CD4-positive, CD25-positive, alpha-beta regulatory T cell (primary cell): Measurements from ENCODE around the gene CTTNBP2NL. TPM values are rescaled to one million over a fixed set of nuclear protein-coding genes. Genes with fewer than 3 reads are reported as not detected.
A peak's percentile ranks its signal among the peaks of the same experiment; 100 is the strongest.
"Not testable (repeated sequence)": the region's sequence is repeated elsewhere in the genome, so short reads cannot be mapped to it uniquely, and the experiment has no call there.

ENCODE experiments used
- ATAC-seq, 2 donors: fragments of 150-1000 bp; cut with Tn5 transposase; one replicate each; pipeline ENCODE4 v1.10.0; 2021; ENCODE audit warnings: low read depth in 2 of 2, moderate number of reproducible peaks in 2 of 2, moderate library complexity in 1 of 2
- DNase-seq, 3 donors: peaks; one replicate each; pipeline versions ENCODE4 v3.0.0 to v3.0.0-alpha.2; 2012 to 2022; ENCODE audit warnings: mixed read lengths in 1 of 3
- H3K27ac ChIP-seq: one replicate; pipeline ENCODE4 v1.7.0; 2013; ENCODE audit warnings: mild to moderate bottlenecking, low read length; ENCODE audit not compliant: insufficient read depth, poor library complexity, severe bottlenecking
- H3K27me3 ChIP-seq: one replicate; pipeline ENCODE4 v1.7.0; 2013; ENCODE audit warnings: low read length; ENCODE audit not compliant: control insufficient read depth, insufficient read depth
- H3K36me3 ChIP-seq: one replicate; pipeline ENCODE4 v1.7.0; 2013; ENCODE audit warnings: mild to moderate bottlenecking, low read length, moderate library complexity; ENCODE audit not compliant: control insufficient read depth, insufficient read depth
- H3K4me1 ChIP-seq: 2 replicates; pipeline ENCODE4 v1.7.0; 2013; ENCODE audit warnings: mild to moderate bottlenecking, low read length; ENCODE audit not compliant: insufficient read depth, control insufficient read depth, poor library complexity, severe bottlenecking
- H3K4me3 ChIP-seq: one replicate; pipeline ENCODE4 v1.7.0; 2013; ENCODE audit warnings: low read depth, mild to moderate bottlenecking, low read length, moderate library complexity
- H3K9me3 ChIP-seq, 2 experiments: 1 replicate in 1 of 2; 2 replicates in 1 of 2; pipeline ENCODE4 v1.7.0; 2013; ENCODE audit warnings: low read length in 2 of 2, mild to moderate bottlenecking in 1 of 2, moderate library complexity in 1 of 2; ENCODE audit not compliant: control insufficient read depth in 2 of 2
- H3K27ac Mint-ChIP-seq, 3 donors: one replicate each; pipeline ENCODE4 v1.8.0; 2020 to 2022; ENCODE audit warnings: mild to moderate bottlenecking in 3 of 3, mixed read lengths in 3 of 3, moderate library complexity in 2 of 3
- H3K27me3 Mint-ChIP-seq: one replicate; pipeline ENCODE4 v1.8.0; 2022; ENCODE audit warnings: mild to moderate bottlenecking, mixed read lengths
- H3K36me3 Mint-ChIP-seq: one replicate; pipeline ENCODE4 v1.8.0; 2020; ENCODE audit warnings: mixed read lengths
- H3K4me1 Mint-ChIP-seq, 4 donors: one replicate each; pipeline ENCODE4 v1.8.0; 2020 to 2022; ENCODE audit warnings: mixed read lengths in 4 of 4, mild to moderate bottlenecking in 1 of 4
- H3K4me3 Mint-ChIP-seq, 4 donors: one replicate each; pipeline ENCODE4 v1.8.0; 2020 to 2022; ENCODE audit warnings: mild to moderate bottlenecking in 4 of 4, mixed read lengths in 4 of 4, moderate library complexity in 3 of 4
- H3K9me3 Mint-ChIP-seq, 7 donors: one replicate each; pipeline ENCODE4 v1.8.0; 2020 to 2022; ENCODE audit warnings: mixed read lengths in 7 of 7, mild to moderate bottlenecking in 3 of 7, moderate library complexity in 2 of 7
- polyA plus RNA-seq, 4 donors: library from polyadenylated mRNA; unstranded; fragments of 300-500 nt; fragmentation: Illumina TruSeq; gene quantifications; one replicate each; pipeline ENCODE4 v1.2.3, GENCODE V29; 2021
- total RNA-seq: library from RNA; stranded (reverse); gene quantifications from one replicate; pipeline ENCODE4 v1.2.3, GENCODE V29; 2022

The CTTNBP2NL gene
- total and polyA plus RNA-seq, 5 donors from 2014 or later = 0.72 to 7.4 (median 1.1) TPM

- no peaks in the 10 kb centered on the region for H3K9me3 ChIP-seq
- H3K27ac Mint-ChIP-seq = no peak overlapping the region
Measured at GRCh38 chr1:112458756-112459155, 62.7 kb downstream of the CTTNBP2NL start.

GRCh38 chr1:112460615-112461014 is 64.6 kb downstream of the CTTNBP2NL start:
- no peak for DNase-seq
- Mint-ChIP-seq H3K4me3 (no peak overlapping the region), H3K27me3 (no peaks in the 10 kb centered on the region), H3K4me1 (peaks cover 0 to 1% (median 0%) of the 10 kb centered on the region in 4 donors), H3K36me3 (no peaks in the 10 kb centered on the region), H3K27ac (no peak overlapping the region), H3K9me3 (no peaks in the 10 kb centered on the region)
- Histone ChIP-seq H3K4me1 (no peaks in the 10 kb centered on the region), H3K27me3 (no peaks in the 10 kb centered on the region), H3K4me3 (no peak overlapping the region), H3K27ac (no peak overlapping the region), H3K36me3 (no peaks in the 10 kb centered on the region), H3K9me3 (no peaks in the 10 kb centered on the region)
- no peak for ATAC-seq

More at GRCh38 chr1:112458756-112459155, 62.7 kb downstream of the CTTNBP2NL start:
- DNase-seq = no peak
- peaks cover 4% of the 10 kb centered on the region for H3K36me3 Mint-ChIP-seq
- H3K9me3 Mint-ChIP-seq = peaks cover 0 to 1% (median 0%) of the 10 kb centered on the region in 7 donors
- no peak overlapping the region for H3K4me3 Mint-ChIP-seq
- no peaks in the 10 kb centered on the region for H3K4me1 ChIP-seq
- H3K4me1 Mint-ChIP-seq = no peaks in the 10 kb centered on the region
- H3K36me3 ChIP-seq = no peaks in the 10 kb centered on the region
- no peaks in the 10 kb centered on the region for H3K27me3 Mint-ChIP-seq
- H3K4me3 ChIP-seq = no peak overlapping the region
- H3K27ac ChIP-seq = no peak overlapping the region
- H3K27me3 ChIP-seq = no peaks in the 10 kb centered on the region
- ATAC-seq = no peak

- no peaks in the 10 kb centered on the region for H3K27me3 ChIP-seq
- no peak overlapping the region for H3K27ac ChIP-seq
- DNase-seq (no peak), ATAC-seq (no peak)
- no peak overlapping the region for H3K4me3 ChIP-seq
- Mint-ChIP-seq H3K9me3 (no peaks in the 10 kb centered on the region), H3K4me1 (peaks cover 0 to 9% (median 3%) of the 10 kb centered on the region in 4 donors), H3K27me3 (no peaks in the 10 kb centered on the region), H3K27ac (no peak overlapping the region), H3K4me3 (no peak overlapping the region), H3K36me3 (no peaks in the 10 kb centered on the region)
- peaks cover 6% of the 10 kb centered on the region for H3K4me1 ChIP-seq
- H3K9me3 ChIP-seq = no peaks in the 10 kb centered on the region
- H3K36me3 ChIP-seq = no peaks in the 10 kb centered on the region
Measured at GRCh38 chr1:112461200-112461871, 65.3 kb downstream of the CTTNBP2NL start.

GRCh38 chr1:112462953-112463279 is 66.9 kb downstream of the CTTNBP2NL start:
- H3K9me3 ChIP-seq = no peaks in the 10 kb centered on the region
- no peaks in the 10 kb centered on the region for H3K36me3 ChIP-seq
- no peak overlapping the region for H3K27ac ChIP-seq
- H3K4me3 Mint-ChIP-seq = no peak overlapping the region
- no peak overlapping the region for H3K27ac Mint-ChIP-seq
- no peaks in the 10 kb centered on the region for H3K9me3 Mint-ChIP-seq
- H3K4me3 ChIP-seq = no peak overlapping the region
- peaks cover 8% of the 10 kb centered on the region for H3K27me3 Mint-ChIP-seq
- H3K4me1 ChIP-seq = peaks cover 8% of the 10 kb centered on the region
- ATAC-seq (no peak), DNase-seq (no peak)
- no peaks in the 10 kb centered on the region for H3K27me3 ChIP-seq
- peaks cover 0 to 15% (median 4%) of the 10 kb centered on the region in 4 donors for H3K4me1 Mint-ChIP-seq
- H3K36me3 Mint-ChIP-seq = no peaks in the 10 kb centered on the region

DNA sequence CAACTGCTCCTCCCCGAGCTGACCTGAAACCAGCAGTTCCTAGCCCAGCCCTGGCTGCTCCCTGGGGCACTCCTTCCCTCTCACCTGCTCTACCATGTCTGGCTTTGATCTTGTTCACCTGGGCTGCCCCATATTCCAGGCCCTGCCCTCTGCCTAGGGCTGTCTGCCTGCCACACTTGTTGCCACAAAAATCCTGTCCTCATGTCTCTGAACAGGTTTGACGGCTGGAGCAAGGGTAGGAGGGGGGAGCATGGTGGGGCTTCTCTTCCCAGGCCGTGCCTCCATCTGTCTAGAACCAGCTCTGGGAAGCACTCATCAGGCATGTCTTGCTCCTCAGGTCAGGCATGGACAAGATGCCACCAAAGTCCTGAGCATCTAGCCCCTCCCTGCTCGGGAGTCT is 68.5 kb downstream of the CTTNBP2NL start:
- Mint-ChIP-seq H3K27ac (no peak overlapping the region), H3K27me3 (peaks cover 17% of the 10 kb centered on the region), H3K4me1 (peaks cover 0 to 15% (median 4%) of the 10 kb centered on the region in 4 donors), H3K4me3 (no peak overlapping the region), H3K9me3 (no peaks in the 10 kb centered on the region), H3K36me3 (no peaks in the 10 kb centered on the region)
- Histone ChIP-seq H3K4me3 (no peak overlapping the region), H3K27me3 (no peaks in the 10 kb centered on the region), H3K27ac (no peak overlapping the region), H3K9me3 (no peaks in the 10 kb centered on the region), H3K4me1 (peaks cover 8% of the 10 kb centered on the region), H3K36me3 (no peaks in the 10 kb centered on the region)
- ATAC-seq (no peak), DNase-seq (no peak)

DNA sequence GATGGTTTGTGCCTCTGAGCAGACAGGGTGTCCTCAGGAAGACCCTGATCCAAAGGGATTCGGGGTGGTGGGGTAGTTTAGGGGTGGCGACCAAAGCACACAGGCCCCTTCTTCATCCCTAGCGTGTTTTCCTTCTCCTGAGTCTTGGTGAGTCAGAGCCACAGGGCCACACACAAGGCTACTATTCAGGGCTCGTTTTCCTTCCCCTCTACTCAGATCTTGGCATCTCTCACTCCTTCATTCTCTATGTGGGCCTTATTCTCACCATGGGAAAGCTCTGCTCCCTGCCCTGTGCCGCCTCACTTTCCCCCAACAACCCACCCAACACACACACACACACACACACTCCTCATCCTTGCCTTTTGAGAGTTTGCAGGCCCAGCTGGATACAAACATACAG is 69.1 kb downstream of the CTTNBP2NL start:
- Histone ChIP-seq H3K4me3 (no peak overlapping the region), H3K4me1 (peaks cover 8% of the 10 kb centered on the region), H3K27ac (no peak overlapping the region), H3K36me3 (no peaks in the 10 kb centered on the region), H3K27me3 (no peaks in the 10 kb centered on the region), H3K9me3 (no peaks in the 10 kb centered on the region)
- no peak for DNase-seq
- H3K4me3 Mint-ChIP-seq = no peak overlapping the region
- no peak for ATAC-seq
- H3K9me3 Mint-ChIP-seq = no peaks in the 10 kb centered on the region
- no peaks in the 10 kb centered on the region for H3K36me3 Mint-ChIP-seq
- H3K27me3 Mint-ChIP-seq = peaks cover 17% of the 10 kb centered on the region
- peaks cover 0 to 15% (median 4%) of the 10 kb centered on the region in 4 donors for H3K4me1 Mint-ChIP-seq
- H3K27ac Mint-ChIP-seq = no peak overlapping the region

DNA sequence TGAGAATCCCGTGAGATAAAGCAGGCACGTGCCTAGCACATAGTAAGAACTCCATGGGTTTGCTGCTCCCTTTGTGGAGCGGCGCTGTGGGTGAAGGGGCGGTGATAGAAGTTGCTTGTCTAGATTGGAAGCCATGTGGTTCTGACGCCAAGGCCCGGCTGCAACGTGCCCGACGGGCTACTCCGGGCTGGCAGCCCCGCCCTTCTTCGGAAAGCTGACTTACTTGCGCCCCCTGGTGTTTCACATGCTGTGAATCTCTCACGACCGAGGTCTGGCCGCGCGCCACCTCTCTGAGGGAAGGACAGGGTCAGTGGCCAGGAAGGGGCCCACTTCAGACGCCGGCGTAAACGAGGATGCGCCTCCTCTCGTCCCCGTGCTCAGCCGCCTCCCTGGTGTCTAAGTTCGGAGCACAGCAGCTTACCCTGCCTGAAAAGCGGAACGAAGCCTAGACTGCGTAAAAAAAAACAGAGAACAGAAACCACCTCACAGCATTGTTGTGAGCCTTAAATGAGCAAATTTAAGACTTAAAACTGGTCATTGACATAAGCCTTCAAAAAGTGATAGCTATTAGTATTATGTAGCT is 70.2 kb downstream of the CTTNBP2NL start:
- Mint-ChIP-seq H3K27ac (peak overlapping the region in 2 of 3 donors; percentile 70 to 86), H3K4me1 (peaks cover 0 to 15% (median 4%) of the 10 kb centered on the region in 4 donors), H3K9me3 (no peaks in the 10 kb centered on the region), H3K27me3 (peaks cover 22% of the 10 kb centered on the region), H3K36me3 (no peaks in the 10 kb centered on the region), H3K4me3 (peak overlapping the region; percentile 45 to 91 (median 84))
- ATAC-seq (peak; percentile 87), DNase-seq (peak; percentile 77 to 87 (median 80))
- Histone ChIP-seq H3K4me1 (peaks cover 8% of the 10 kb centered on the region), H3K4me3 (peak overlapping the region; percentile 66), H3K27me3 (peaks cover 4% of the 10 kb centered on the region), H3K27ac (no peak overlapping the region), H3K9me3 (no peaks in the 10 kb centered on the region), H3K36me3 (no peaks in the 10 kb centered on the region)

GRCh38 chr1:112470324-112470723 is 74.3 kb downstream of the CTTNBP2NL start:
- peak overlapping the region in 1 of 3 donors; percentile 48 for H3K27ac Mint-ChIP-seq
- H3K4me3 Mint-ChIP-seq, DNase-seq, H3K36me3 Mint-ChIP-seq, H3K4me1 ChIP-seq, H3K4me3 ChIP-seq, H3K27ac ChIP-seq, H3K27me3 ChIP-seq, H3K36me3 ChIP-seq, ATAC-seq, H3K9me3 Mint-ChIP-seq, H3K9me3 ChIP-seq: not testable (repeated sequence)
- H3K4me1 Mint-ChIP-seq = peaks cover 0 to 15% (median 4%) of the 10 kb centered on the region in 4 donors
- H3K27me3 Mint-ChIP-seq = peaks cover 44% of the 10 kb centered on the region
